Measurements from ENCODE around the gene MARCOL. TPM values are rescaled to one million over a fixed set of nuclear protein-coding genes. Genes with fewer than 3 reads are reported as not detected.
A peak's percentile ranks its signal among the peaks of the same experiment; 100 is the strongest.

The MARCOL gene
- total and polyA plus RNA-seq, 4 donors: not detected

GRCh38 chr5:148202531-148203203 lies 35.7 kb upstream of the MARCOL start, which contains the start of gene SPINK6:
TSS of gene SPINK6 (plus strand) at chr5:148203042. CDS start at chr5:148203097, 55 bp downstream.
- no peak within 1 kb of the TSS for H3K27ac ChIP-seq (ENCODE audit: low read depth in 1 of 2, low read length in 1 of 2)
- H3K27me3 ChIP-seq (ENCODE audit: control insufficient read depth in 3 of 3, insufficient read depth in 3 of 3, low read length in 2 of 3): no peaks in the 10 kb centered on the region
- H3K4me1 ChIP-seq (ENCODE audit: control insufficient read depth in 5 of 5, insufficient read depth in 5 of 5, low read length in 5 of 5): no peaks in the 10 kb centered on the region
- no peaks in the 10 kb centered on the region for H3K36me3 ChIP-seq (ENCODE audit: control insufficient read depth in 4 of 4, insufficient read depth in 4 of 4, low read length in 4 of 4)
- H3K4me3 ChIP-seq: no peak within 1 kb of the TSS
- no peaks in the 10 kb centered on the region for H3K9me3 ChIP-seq (ENCODE audit: control insufficient read depth in 4 of 4, insufficient read depth in 3 of 4, low read length in 3 of 4)
- DNase-seq (no peak), ATAC-seq (ENCODE audit: insufficient read depth, low FRiP score) (no peak)
- no peak for TF ChIP-seq CTCF (IDR thresholded peaks at IDR 0.05; ENCODE audit: control extremely low read depth, extremely low read depth)
- WGBS, 2 donors: 93 to 98% methylated on average over 2 of the region's 2 CpGs
- no peak within 1 kb of the TSS for H3K9ac ChIP-seq (ENCODE audit: insufficient read depth in 1 of 2, low read length in 2 of 2)

- TF ChIP-seq CTCF (IDR thresholded peaks at IDR 0.05; ENCODE audit: control extremely low read depth, extremely low read depth): no peak
- Histone ChIP-seq H3K27ac (ENCODE audit: low read depth in 1 of 2, low read length in 1 of 2) (no peak overlapping the region), H3K27me3 (ENCODE audit: control insufficient read depth in 3 of 3, insufficient read depth in 3 of 3, low read length in 2 of 3) (no peaks in the 10 kb centered on the region), H3K9me3 (ENCODE audit: control insufficient read depth in 4 of 4, insufficient read depth in 3 of 4, low read length in 3 of 4) (no peaks in the 10 kb centered on the region), H3K36me3 (ENCODE audit: control insufficient read depth in 4 of 4, insufficient read depth in 4 of 4, low read length in 4 of 4) (no peaks in the 10 kb centered on the region), H3K4me1 (ENCODE audit: control insufficient read depth in 5 of 5, insufficient read depth in 5 of 5, low read length in 5 of 5) (peaks cover 0 to 5% (median 0%) of the 10 kb centered on the region in 5 donors), H3K4me3 (no peak overlapping the region), H3K9ac (ENCODE audit: insufficient read depth in 1 of 2, low read length in 2 of 2) (no peak overlapping the region)
- ATAC-seq (ENCODE audit: insufficient read depth, low FRiP score) (no peak), DNase-seq (peak in 1 of 3 donors; percentile 12)
- 84 to 88% methylated on average over 4 of the region's 4 CpGs for WGBS, 2 donors
These were observed 33.1 kb upstream of the MARCOL start for GRCh38 chr5:148205044-148205806.

DNA sequence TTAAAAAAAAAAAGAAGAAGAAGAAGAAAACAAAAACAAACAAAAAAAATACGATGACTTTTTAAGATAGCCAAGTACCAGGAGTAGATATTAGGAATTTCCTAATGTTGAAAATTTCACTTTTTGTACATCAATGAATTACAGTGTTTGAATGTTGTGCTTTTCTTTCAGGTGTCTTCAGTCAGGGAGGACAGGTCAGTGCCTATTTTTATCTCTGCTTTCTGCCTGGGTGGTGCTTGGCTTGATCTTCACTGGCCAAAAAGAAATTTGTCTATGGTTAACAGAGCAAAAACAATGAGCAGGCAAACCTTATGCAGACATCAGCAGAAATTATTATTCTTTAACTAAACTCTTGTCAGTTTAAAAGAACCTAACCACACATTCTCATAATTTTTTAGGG lies 32.5 kb upstream of the MARCOL start:
- H3K27ac ChIP-seq (ENCODE audit: low read depth in 1 of 2, low read length in 1 of 2): no peak overlapping the region

More for the DNA sequence above, 32.5 kb upstream of the MARCOL start:
- no peak overlapping the region for H3K9ac ChIP-seq (ENCODE audit: insufficient read depth in 1 of 2, low read length in 2 of 2)
- no peak for TF ChIP-seq CTCF (IDR thresholded peaks at IDR 0.05; ENCODE audit: control extremely low read depth, extremely low read depth)
- H3K36me3 ChIP-seq (ENCODE audit: control insufficient read depth in 4 of 4, insufficient read depth in 4 of 4, low read length in 4 of 4): no peaks in the 10 kb centered on the region
- no peak for DNase-seq
- peaks cover 0 to 5% (median 0%) of the 10 kb centered on the region in 5 donors for H3K4me1 ChIP-seq (ENCODE audit: control insufficient read depth in 5 of 5, insufficient read depth in 5 of 5, low read length in 5 of 5)
- H3K27me3 ChIP-seq (ENCODE audit: control insufficient read depth in 3 of 3, insufficient read depth in 3 of 3, low read length in 2 of 3): no peaks in the 10 kb centered on the region
- ATAC-seq (ENCODE audit: insufficient read depth, low FRiP score): no peak
- H3K9me3 ChIP-seq (ENCODE audit: control insufficient read depth in 4 of 4, insufficient read depth in 3 of 4, low read length in 3 of 4): no peaks in the 10 kb centered on the region
- WGBS, 2 donors: 76 to 84% methylated on average over 1 of the region's 1 CpG
- no peak overlapping the region for H3K4me3 ChIP-seq
